NCI-H128 (cell line): ENCODE results near the gene SLC49A4.

Experiments
- DNase-seq: peaks from one replicate; lab custom pipeline; 2025; ENCODE audit not compliant: unreplicated experiment; lab: John Stamatoyannopoulos, UW

SLC49A4 gene

GRCh38 chr3:122785231-122785630 lies 9.6 kb upstream of the SLC49A4 start:
- DNase-seq, result no peak

- DNase-seq, result no peak
These were observed 8.8 kb upstream of the SLC49A4 start for GRCh38 chr3:122786066-122786465.

- DNase-seq, result no peak
These were observed 7.0 kb upstream of the SLC49A4 start for GRCh38 chr3:122787872-122788271.

GRCh38 chr3:122789585-122790273 lies 5.1 kb upstream of the SLC49A4 start:
- no peak for DNase-seq

- no peak for DNase-seq
These were observed 1.1 kb upstream of the SLC49A4 start, which contains the start of gene HSPBAP1 for GRCh38 chr3:122793568-122794416. Gene HSPBAP1, minus strand, starts transcription at chr3:122793831. Its CDS starts 151 bp downstream, at chr3:122793680.

GRCh38 chr3:122794483-122794778 lies 438 bp upstream of the SLC49A4 start:
- no peak for DNase-seq

- no peak for DNase-seq
These were observed 866 bp downstream of the SLC49A4 start for GRCh38 chr3:122795674-122796195.

GRCh38 chr3:122797291-122797690 lies 2.4 kb downstream of the SLC49A4 start:
- no peak for DNase-seq

- no peak for DNase-seq
These were observed 4.5 kb downstream of the SLC49A4 start for GRCh38 chr3:122799322-122799721.

- no peak for DNase-seq
These were observed 5.2 kb downstream of the SLC49A4 start for GRCh38 chr3:122800031-122800430.

- no peak for DNase-seq
These were observed 5.9 kb downstream of the SLC49A4 start for GRCh38 chr3:122800706-122801237.

GRCh38 chr3:122802323-122802722 lies 7.5 kb downstream of the SLC49A4 start:
- DNase-seq, result no peak

- no peak for DNase-seq
These were observed 9.1 kb downstream of the SLC49A4 start for GRCh38 chr3:122803977-122804376.

GRCh38 chr3:122810734-122811133 lies 15.9 kb downstream of the SLC49A4 start:
- no peak for DNase-seq

GRCh38 chr3:122816587-122816986 lies 21.7 kb downstream of the SLC49A4 start:
- DNase-seq, result no peak

GRCh38 chr3:122824465-122825381 lies 29.9 kb downstream of the SLC49A4 start:
- DNase-seq, result no peak

- DNase-seq, result no peak
These were observed 30.6 kb downstream of the SLC49A4 start for GRCh38 chr3:122825460-122825859.

- DNase-seq, result no peak
These were observed 31.4 kb downstream of the SLC49A4 start for GRCh38 chr3:122826278-122826677.

- DNase-seq, result no peak
These were observed 33.4 kb downstream of the SLC49A4 start for GRCh38 chr3:122828281-122828680.

GRCh38 chr3:122835590-122835989 lies 40.7 kb downstream of the SLC49A4 start:
- no peak for DNase-seq

- DNase-seq, result peak; percentile 53
These were observed 48.7 kb downstream of the SLC49A4 start for GRCh38 chr3:122843604-122844003.
